CD14-positive monocyte (primary cell): ENCODE results near the gene TMEM95. TPM values are rescaled to one million over a fixed set of nuclear protein-coding genes. Genes with fewer than 3 reads are reported as not detected.

ENCODE experiments used
- DNase-seq, 3 donors: peaks; one replicate each; pipeline ENCODE4 v3.0.0-alpha.2; 2011 to 2022
- H2AFZ ChIP-seq: 2 replicates; pipeline ENCODE4 v1.6.0; 2012; ENCODE audit warnings: mild to moderate bottlenecking, low read depth, low read length, inconsistent platforms; ENCODE audit not compliant: insufficient read depth, poor library complexity, severe bottlenecking
- H3K27ac ChIP-seq, 2 donors: 1 replicate in 1 of 2; 2 replicates in 1 of 2; pipeline ENCODE4 v1.5.1; 2012 to 2013; ENCODE audit warnings: low read length in 2 of 2, control low read depth in 1 of 2, inconsistent platforms in 1 of 2, low read depth in 1 of 2, mild to moderate bottlenecking in 1 of 2
- H3K27me3 ChIP-seq, 2 donors: one replicate each; pipeline versions ENCODE4 v1.6.0 to v1.6.1; 2011 to 2013; ENCODE audit warnings: low read length in 2 of 2; ENCODE audit not compliant: control insufficient read depth in 2 of 2, insufficient read depth in 2 of 2
- H3K36me3 ChIP-seq, 2 donors: replicated peaks in 1 of 2; 1 replicate in 1 of 2; 2 replicates in 1 of 2; pipeline versions ENCODE4 v1.5.1 to v1.6.1; 2012 to 2013; ENCODE audit warnings: low read length in 2 of 2, control low read depth in 1 of 2, inconsistent platforms in 1 of 2, mild to moderate bottlenecking in 1 of 2; ENCODE audit not compliant: insufficient read depth in 2 of 2, control insufficient read depth in 1 of 2
- H3K4me1 ChIP-seq, 2 donors: 1 replicate in 1 of 2; 2 replicates in 1 of 2; pipeline versions ENCODE4 v1.5.1 to v1.6.1; 2012 to 2013; ENCODE audit warnings: low read length in 2 of 2, control low read depth in 1 of 2, inconsistent platforms in 1 of 2, mild to moderate bottlenecking in 1 of 2, moderate library complexity in 1 of 2; ENCODE audit not compliant: insufficient read depth in 2 of 2, control insufficient read depth in 1 of 2
- H3K4me2 ChIP-seq: replicated peaks from 2 replicates; pipeline ENCODE3; 2012; ENCODE audit warnings: low read length, moderate library complexity, mild to moderate bottlenecking; ENCODE audit not compliant: poor library complexity, severe bottlenecking; ENCODE audit errors: extremely low read depth
- H3K4me3 ChIP-seq, 3 experiments: fragments of 200-600 bp in 1 of 3; sonication (generic) in 1 of 3; replicated peaks in 1 of 3; 1 replicate in 2 of 3; 2 replicates in 1 of 3; pipeline ENCODE4 v1.5.1; 2011 to 2013; ENCODE audit warnings: low read length in 3 of 3, mild to moderate bottlenecking in 3 of 3, control low read depth in 2 of 3, low read depth in 2 of 3, inconsistent platforms in 1 of 3, moderate library complexity in 1 of 3
- H3K79me2 ChIP-seq: 2 replicates; pipeline ENCODE4 v1.6.0; 2012; ENCODE audit warnings: mild to moderate bottlenecking, control low read depth, inconsistent platforms, low read length, moderate library complexity; ENCODE audit not compliant: insufficient read depth
- H3K9ac ChIP-seq: 2 replicates; pipeline ENCODE4 v1.6.0; 2017; ENCODE audit warnings: low read length, mild to moderate bottlenecking; ENCODE audit not compliant: insufficient read depth, poor library complexity, severe bottlenecking
- H3K9me3 ChIP-seq, 2 donors: replicated peaks in 1 of 2; 1 replicate in 1 of 2; 2 replicates in 1 of 2; pipeline versions ENCODE4 v1.5.1 to v1.6.1; 2012 to 2013; ENCODE audit warnings: low read length in 2 of 2, control low read depth in 1 of 2; ENCODE audit not compliant: control insufficient read depth in 1 of 2, insufficient read depth in 1 of 2
- H4K20me1 ChIP-seq: 2 replicates; pipeline ENCODE4 v1.6.0; 2012; ENCODE audit warnings: mild to moderate bottlenecking, low read length, control low read depth, moderate library complexity; ENCODE audit not compliant: insufficient read depth
- H3K27ac Mint-ChIP-seq, 7 donors: one replicate each; pipeline ENCODE4 v1.8.0; 2020; ENCODE audit warnings: mild to moderate bottlenecking in 7 of 7, mixed read lengths in 7 of 7, moderate library complexity in 6 of 7, inconsistent platforms in 2 of 7
- H3K27me3 Mint-ChIP-seq, 3 donors: one replicate each; pipeline ENCODE4 v1.8.0; 2021 to 2022; ENCODE audit warnings: low read depth in 3 of 3, mild to moderate bottlenecking in 3 of 3, mixed read lengths in 3 of 3, moderate library complexity in 3 of 3, inconsistent platforms in 1 of 3
- H3K36me3 Mint-ChIP-seq, 2 donors: one replicate each; pipeline ENCODE4 v1.8.0; 2020; ENCODE audit warnings: mixed read lengths in 2 of 2, inconsistent platforms in 1 of 2, mild to moderate bottlenecking in 1 of 2
- H3K4me1 Mint-ChIP-seq: one replicate; pipeline ENCODE4 v1.8.0; 2020; ENCODE audit warnings: mild to moderate bottlenecking, mixed read lengths
- H3K4me3 Mint-ChIP-seq, 2 donors: one replicate each; pipeline ENCODE4 v1.8.0; 2020; ENCODE audit warnings: mild to moderate bottlenecking in 2 of 2, mixed read lengths in 2 of 2, moderate library complexity in 1 of 2
- H3K9me3 Mint-ChIP-seq, 7 donors: one replicate each; pipeline ENCODE4 v1.8.0; 2020 to 2022; ENCODE audit warnings: mixed read lengths in 7 of 7, mild to moderate bottlenecking in 6 of 7, moderate library complexity in 6 of 7, inconsistent platforms in 2 of 7
- CTCF ChIP-seq: fragments of 200-600 bp; IDR thresholded peaks from one replicate; pipeline ENCODE4 v1.8.0; 2022; ENCODE audit warnings: antibody characterized with exemption, mild to moderate bottlenecking
- WGBS: methylation state at CpG from one replicate; pipeline ENCODE4 v1.1.5; 2013; ENCODE audit warnings: missing lambda C conversion rate; ENCODE audit not compliant: insufficient coverage; 5-methylcytosine and 5-hydroxymethylcytosine counted together
- intact Hi-C, 2 donors: fragments of 100-400 bp; cut with micrococcal nuclease; formaldehyde crosslinking; loops; one replicate each; pipeline versions ENCODE4 v1.15.0 to v1.15.1; 2023
- polyA plus RNA-seq, 3 donors: library from polyadenylated mRNA; depleted of rRNA in 1 of 3; unstranded in 2 of 3; stranded (reverse) in 1 of 3; fragments of 300-500 nt in 2 of 3; fragments of >200 nt in 1 of 3; fragmentation: Illumina TruSeq in 2 of 3; gene quantifications; 1 replicate in 2 of 3; 2 replicates in 1 of 3; pipeline ENCODE4 v1.2.3, GENCODE V29; 2012 to 2021

TMEM95 gene
- polyA plus RNA-seq, 3 donors: not detected

- H3K4me2 ChIP-seq: no peak overlapping the region
- Mint-ChIP-seq H3K36me3 (peaks cover 43 to 59% of the 10 kb centered on the region in 2 donors), H3K4me3 (no peak overlapping the region), H3K27me3 (peaks cover 0 to 2% (median 0%) of the 10 kb centered on the region in 3 donors), H3K9me3 (no peaks in the 10 kb centered on the region), H3K4me1 (peaks cover 19% of the 10 kb centered on the region), H3K27ac (no peak overlapping the region)
- H3K4me1 ChIP-seq: peaks cover 24 to 27% of the 10 kb centered on the region in 2 donors
- no peak for TF ChIP-seq CTCF
- H3K79me2 ChIP-seq: peaks cover 18% of the 10 kb centered on the region
- 100% methylated on average over 1 of the region's 11 CpGs for WGBS
- no peak overlapping the region for H3K27ac ChIP-seq
- H2AFZ ChIP-seq: no peak overlapping the region
- H3K4me3 ChIP-seq: no peak overlapping the region
- H3K9ac ChIP-seq: no peak overlapping the region
- H4K20me1 ChIP-seq: peaks cover 7% of the 10 kb centered on the region
- H3K27me3 ChIP-seq: no peaks in the 10 kb centered on the region
- no peaks in the 10 kb centered on the region for H3K9me3 ChIP-seq
- intact Hi-C loops: loop anchor here in 1 of 2 donors (10.0 kb wide), 1 partner anchor 249 kb away; the partner anchor contains the start of gene CD68
- no peak for DNase-seq
- H3K36me3 ChIP-seq: peaks cover 48 to 56% of the 10 kb centered on the region in 2 donors
These were observed 28.8 kb upstream of the TMEM95 start for GRCh38 chr17:7326186-7326585.

GRCh38 chr17:7327056-7327455 lies 27.9 kb upstream of the TMEM95 start:
- Histone ChIP-seq H4K20me1 (peaks cover 7% of the 10 kb centered on the region), H3K4me2 (no peak overlapping the region), H3K9ac (no peak overlapping the region), H3K4me3 (no peak overlapping the region), H3K27me3 (no peaks in the 10 kb centered on the region), H2AFZ (no peak overlapping the region), H3K27ac (no peak overlapping the region), H3K79me2 (peaks cover 18% of the 10 kb centered on the region), H3K36me3 (peaks cover 39 to 47% of the 10 kb centered on the region in 2 donors), H3K4me1 (peaks cover 27 to 31% of the 10 kb centered on the region in 2 donors), H3K9me3 (no peaks in the 10 kb centered on the region)
- no peaks in the 10 kb centered on the region for H3K9me3 Mint-ChIP-seq
- no peak for DNase-seq
- H3K36me3 Mint-ChIP-seq: peaks cover 34 to 51% of the 10 kb centered on the region in 2 donors
- no CpG with 5 or more reads among the region's 7 CpGs for WGBS
- peak overlapping the region in 1 of 7 donors; percentile 42 for H3K27ac Mint-ChIP-seq
- peaks cover 24% of the 10 kb centered on the region for H3K4me1 Mint-ChIP-seq
- TF ChIP-seq CTCF: no peak
- peaks cover 0 to 2% (median 0%) of the 10 kb centered on the region in 3 donors for H3K27me3 Mint-ChIP-seq
- intact Hi-C loops: loop anchor here in 1 of 2 donors (10.0 kb wide), 1 partner anchor 248 kb away; the partner anchor contains the start of gene CD68
- no peak overlapping the region for H3K4me3 Mint-ChIP-seq
